AG09309 (cell line): ENCODE measurements around the gene QARS1.

Experiments
- DNase-seq: peaks from one replicate; pipeline ENCODE4 v3.0.0-alpha.2; 2010; ENCODE audit warnings: low read depth
- H3K4me3 ChIP-seq: 2 replicates; pipeline ENCODE4 v1.5.1; 2011; ENCODE audit warnings: mild to moderate bottlenecking, low read depth, low read length, moderate library complexity; ENCODE audit not compliant: control insufficient read depth
- CTCF ChIP-seq: IDR thresholded peaks from 2 replicates; pipeline ENCODE4 v1.5.1; 2011; ENCODE audit warnings: mild to moderate bottlenecking, low read depth, low read length, inconsistent platforms; ENCODE audit not compliant: insufficient read depth, control insufficient read depth; ENCODE audit errors: missing control alignments

QARS1 gene

GRCh38 chr3:49058011-49058410, 46.5 kb downstream of the QARS1 start:
- TF ChIP-seq CTCF, result no peak
- DNase-seq, result no peak
- H3K4me3 ChIP-seq, result no peak overlapping the region

- no peak overlapping the region for H3K4me3 ChIP-seq
- DNase-seq, result no peak
- TF ChIP-seq CTCF, result no peak
Measured at GRCh38 chr3:49057268-49057667, 47.3 kb downstream of the QARS1 start.

- no peak for DNase-seq
- no peak for TF ChIP-seq CTCF
- H3K4me3 ChIP-seq, result no peak overlapping the region
Measured at GRCh38 chr3:49054344-49054862, 50.2 kb downstream of the QARS1 start.

- TF ChIP-seq CTCF, result no peak
- no peak for DNase-seq
- no peak overlapping the region for H3K4me3 ChIP-seq
Measured at GRCh38 chr3:49053543-49053942, 51.0 kb downstream of the QARS1 start.
